Measurements from ENCODE around the gene SAG.

Gene SAG

GRCh38 chr2:233358335-233358734 is 50.7 kb downstream of the SAG start:
- TF ChIP-seq CTCF (conservative IDR thresholded peaks at IDR 0.05; ENCODE audit: low read depth, low read length) = no peak
- no peak overlapping the region for H3K4me3 ChIP-seq (ENCODE audit: low read depth, low read length)
- no peak for DNase-seq (ENCODE audit: low read depth)

GRCh38 chr2:233358947-233359346 is 51.3 kb downstream of the SAG start:
- no peak for TF ChIP-seq CTCF (conservative IDR thresholded peaks at IDR 0.05; ENCODE audit: low read depth, low read length)
- no peak overlapping the region for H3K4me3 ChIP-seq (ENCODE audit: low read depth, low read length)
- no peak for DNase-seq (ENCODE audit: low read depth)

GRCh38 chr2:233359823-233360222 is 52.2 kb downstream of the SAG start:
- no peak for DNase-seq (ENCODE audit: low read depth)
- no peak overlapping the region for H3K4me3 ChIP-seq (ENCODE audit: low read depth, low read length)
- no peak for TF ChIP-seq CTCF (conservative IDR thresholded peaks at IDR 0.05; ENCODE audit: low read depth, low read length)

GRCh38 chr2:233360771-233361176 is 53.2 kb downstream of the SAG start:
- no peak for TF ChIP-seq CTCF (conservative IDR thresholded peaks at IDR 0.05; ENCODE audit: low read depth, low read length)
- H3K4me3 ChIP-seq (ENCODE audit: low read depth, low read length) = no peak overlapping the region
- DNase-seq (ENCODE audit: low read depth) = no peak

GRCh38 chr2:233361297-233361696 is 53.7 kb downstream of the SAG start:
- TF ChIP-seq CTCF (conservative IDR thresholded peaks at IDR 0.05; ENCODE audit: low read depth, low read length) = no peak
- no peak overlapping the region for H3K4me3 ChIP-seq (ENCODE audit: low read depth, low read length)
- no peak for DNase-seq (ENCODE audit: low read depth)

- DNase-seq (ENCODE audit: low read depth) = no peak
- no peak overlapping the region for H3K4me3 ChIP-seq (ENCODE audit: low read depth, low read length)
- TF ChIP-seq CTCF (conservative IDR thresholded peaks at IDR 0.05; ENCODE audit: low read depth, low read length) = no peak
Measured at GRCh38 chr2:233362742-233363141, 55.1 kb downstream of the SAG start.

GRCh38 chr2:233363744-233364235 is 56.2 kb downstream of the SAG start:
- TF ChIP-seq CTCF (conservative IDR thresholded peaks at IDR 0.05; ENCODE audit: low read depth, low read length) = no peak
- DNase-seq (ENCODE audit: low read depth) = no peak
- no peak overlapping the region for H3K4me3 ChIP-seq (ENCODE audit: low read depth, low read length)

Data from choroid plexus epithelial cell (primary cell).